Nucleus accumbens (tissue), 56 donors: Measurements from ENCODE around the gene ZNF436.
"Not testable (repeated sequence)": the region's sequence is repeated elsewhere in the genome, so short reads cannot be mapped to it uniquely, and the experiment has no call there.

Source experiments
- DNase-seq, 56 donors: peaks; one replicate each; lab custom pipeline; 2025; lab: John Stamatoyannopoulos, UW

The ZNF436 gene

DNA sequence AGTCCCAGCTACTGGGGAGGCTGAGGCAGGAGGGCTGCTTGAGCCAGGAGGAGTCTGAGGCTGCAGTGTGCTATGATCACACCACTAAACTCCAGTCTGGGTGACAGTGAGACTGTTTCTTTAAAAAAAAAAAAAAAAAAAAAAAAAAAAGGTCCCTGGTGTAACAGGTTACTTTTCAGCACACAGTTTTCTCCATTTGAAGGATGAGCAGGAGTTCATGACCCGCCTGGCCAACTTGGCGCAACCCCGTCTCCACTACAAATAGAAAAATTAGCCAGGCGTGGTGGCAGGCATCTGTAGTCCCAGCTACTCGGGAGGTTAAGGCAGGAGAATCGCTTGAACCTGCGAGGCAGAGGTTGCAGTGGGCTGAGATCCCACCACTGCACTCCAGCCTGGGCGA lies 37.9 kb downstream of the ZNF436 start:
- DNase-seq = no peak

DNA sequence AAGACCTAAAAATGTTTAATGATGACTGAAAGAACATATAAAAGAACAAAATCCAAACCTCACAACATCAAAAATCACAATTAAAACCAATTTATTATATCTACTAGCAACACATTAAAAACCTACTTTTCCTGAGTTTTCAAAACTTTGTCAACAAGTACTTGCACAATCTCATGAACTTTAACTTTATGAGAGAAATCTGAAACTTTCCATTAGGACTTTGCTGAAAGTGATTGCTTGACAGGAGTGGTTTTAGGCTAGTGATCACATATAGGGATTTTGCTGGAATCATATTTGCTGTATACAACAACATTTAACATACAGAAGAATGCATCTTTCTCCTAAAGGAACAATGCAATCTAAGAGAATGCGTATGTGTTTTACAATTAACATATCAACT lies 38.8 kb downstream of the ZNF436 start:
- DNase-seq = no peak

DNA sequence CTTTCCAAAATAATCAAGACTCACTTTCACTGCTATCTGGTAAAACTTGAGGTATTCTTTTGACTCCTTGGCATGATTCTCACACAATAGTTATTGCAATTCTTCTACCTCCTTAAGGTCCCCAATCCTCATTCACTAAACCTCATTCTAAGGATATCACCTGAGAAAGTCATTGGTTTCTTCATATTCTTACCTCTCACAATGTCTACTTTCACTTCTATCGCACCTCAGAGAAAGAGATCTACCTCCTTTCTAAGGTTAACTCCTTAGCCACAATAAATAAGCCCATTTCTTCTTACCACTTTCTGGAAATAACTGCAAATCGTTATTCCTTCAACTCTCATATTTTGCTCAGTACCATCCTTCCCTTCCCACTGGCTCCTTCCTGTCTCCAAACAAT lies 44.2 kb downstream of the ZNF436 start:
- no peak for DNase-seq

GRCh38 chr1:23322770-23323169 lies 46.9 kb downstream of the ZNF436 start:
- DNase-seq = no peak

GRCh38 chr1:23310280-23310679 lies 59.4 kb downstream of the ZNF436 start:
- not testable (repeated sequence) for DNase-seq
